Mucosa of stomach (tissue), 1 donor: ENCODE measurements around the gene LTBP1.

Experiments used
- H3K27me3 ChIP-seq: one replicate; pipeline ENCODE4 v1.7.0; 2013; ENCODE audit warnings: mild to moderate bottlenecking, low read length; ENCODE audit not compliant: control insufficient read depth, insufficient read depth
- H3K36me3 ChIP-seq: one replicate; pipeline ENCODE4 v1.7.0; 2013; ENCODE audit warnings: low read length; ENCODE audit not compliant: control insufficient read depth, insufficient read depth
- H3K4me1 ChIP-seq: one replicate; pipeline ENCODE4 v1.7.0; 2013; ENCODE audit warnings: mild to moderate bottlenecking, low read length; ENCODE audit not compliant: control insufficient read depth, insufficient read depth
- H3K4me3 ChIP-seq: one replicate; pipeline ENCODE4 v1.7.0; 2013; ENCODE audit warnings: low read length
- H3K9ac ChIP-seq: one replicate; pipeline ENCODE4 v1.7.0; 2013; ENCODE audit warnings: mild to moderate bottlenecking, low read length, moderate library complexity
- H3K9me3 ChIP-seq: one replicate; pipeline ENCODE4 v1.7.0; 2013; ENCODE audit warnings: mild to moderate bottlenecking, low read length, moderate library complexity; ENCODE audit not compliant: control insufficient read depth
- donor health status: Pancreatic carcinoma.

The LTBP1 gene

GRCh38 chr2:33212151-33212550 is 265.4 kb downstream of the LTBP1 start:
- H3K9ac ChIP-seq = no peak overlapping the region
- no peaks in the 10 kb centered on the region for H3K27me3 ChIP-seq
- no peaks in the 10 kb centered on the region for H3K36me3 ChIP-seq
- H3K9me3 ChIP-seq = no peaks in the 10 kb centered on the region
- no peak overlapping the region for H3K4me3 ChIP-seq
- H3K4me1 ChIP-seq = peaks cover 33% of the 10 kb centered on the region

DNA sequence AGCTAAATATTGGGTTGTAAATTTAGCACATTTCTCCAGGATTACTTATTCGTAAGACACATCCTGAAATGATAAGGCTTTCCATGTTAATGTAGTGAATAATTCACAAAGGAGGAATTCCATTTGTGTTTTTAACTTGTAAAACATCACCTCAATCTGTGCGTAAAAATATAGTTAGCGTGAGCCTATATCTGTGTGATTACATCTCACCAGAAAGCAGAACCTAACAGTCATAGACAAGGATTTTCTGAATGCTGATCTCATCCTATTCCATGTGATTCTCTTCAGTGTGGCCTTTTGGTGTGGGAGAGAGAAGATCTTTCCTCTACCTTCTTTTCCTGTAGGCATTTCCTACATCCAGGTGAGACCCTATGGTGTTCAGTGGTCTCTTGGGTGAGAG is 266.5 kb downstream of the LTBP1 start:
- Histone ChIP-seq H3K9me3 (no peaks in the 10 kb centered on the region), H3K36me3 (no peaks in the 10 kb centered on the region), H3K4me3 (no peak overlapping the region), H3K27me3 (no peaks in the 10 kb centered on the region), H3K9ac (no peak overlapping the region), H3K4me1 (peaks cover 33% of the 10 kb centered on the region)

GRCh38 chr2:33213648-33214047 is 266.9 kb downstream of the LTBP1 start:
- no peak overlapping the region for H3K9ac ChIP-seq
- no peak overlapping the region for H3K4me3 ChIP-seq
- H3K4me1 ChIP-seq = peaks cover 33% of the 10 kb centered on the region
- no peaks in the 10 kb centered on the region for H3K9me3 ChIP-seq
- no peaks in the 10 kb centered on the region for H3K36me3 ChIP-seq
- H3K27me3 ChIP-seq = no peaks in the 10 kb centered on the region

- Histone ChIP-seq H3K36me3 (no peaks in the 10 kb centered on the region), H3K4me1 (peaks cover 33% of the 10 kb centered on the region)
Observed at GRCh38 chr2:33214436-33214835, 267.7 kb downstream of the LTBP1 start.

DNA sequence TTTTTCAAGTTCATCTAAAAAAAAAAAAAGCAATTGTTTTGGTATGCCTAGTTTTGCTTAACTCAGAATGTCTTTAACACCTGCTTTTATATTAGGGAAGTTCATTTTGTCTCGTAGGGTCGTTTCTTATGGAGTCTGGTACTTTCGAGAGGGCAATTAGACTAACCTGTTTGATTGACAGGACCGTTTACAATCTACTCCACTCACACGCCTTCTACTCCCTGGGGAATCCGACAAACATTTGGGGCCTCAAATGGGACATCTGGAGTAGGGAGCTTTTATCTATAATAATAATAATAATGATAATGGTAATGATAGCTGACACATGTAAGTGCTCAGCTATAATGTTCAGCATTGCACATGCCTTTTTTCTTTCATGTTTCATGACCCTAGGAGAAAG is 268.1 kb downstream of the LTBP1 start:
- no peak overlapping the region for H3K9ac ChIP-seq
- H3K9me3 ChIP-seq = no peaks in the 10 kb centered on the region
- H3K4me3 ChIP-seq = no peak overlapping the region
- H3K4me1 ChIP-seq = peaks cover 29% of the 10 kb centered on the region
- H3K27me3 ChIP-seq = no peaks in the 10 kb centered on the region
- no peaks in the 10 kb centered on the region for H3K36me3 ChIP-seq

More at GRCh38 chr2:33214436-33214835, 267.7 kb downstream of the LTBP1 start:
- Histone ChIP-seq H3K27me3 (no peaks in the 10 kb centered on the region), H3K9me3 (no peaks in the 10 kb centered on the region), H3K9ac (no peak overlapping the region), H3K4me3 (no peak overlapping the region)

- Histone ChIP-seq H3K4me3 (no peak overlapping the region), H3K9me3 (no peaks in the 10 kb centered on the region), H3K36me3 (no peaks in the 10 kb centered on the region), H3K4me1 (peaks cover 26% of the 10 kb centered on the region), H3K27me3 (no peaks in the 10 kb centered on the region), H3K9ac (no peak overlapping the region)
Observed at GRCh38 chr2:33215299-33215698, 268.5 kb downstream of the LTBP1 start.

GRCh38 chr2:33215983-33216382 is 269.2 kb downstream of the LTBP1 start:
- peaks cover 22% of the 10 kb centered on the region for H3K4me1 ChIP-seq
- no peaks in the 10 kb centered on the region for H3K36me3 ChIP-seq
- no peak overlapping the region for H3K9ac ChIP-seq
- no peak overlapping the region for H3K4me3 ChIP-seq
- no peaks in the 10 kb centered on the region for H3K9me3 ChIP-seq
- no peaks in the 10 kb centered on the region for H3K27me3 ChIP-seq

GRCh38 chr2:33216508-33217182 is 269.9 kb downstream of the LTBP1 start:
- Histone ChIP-seq H3K4me3 (no peak overlapping the region), H3K4me1 (peaks cover 16% of the 10 kb centered on the region), H3K9ac (no peak overlapping the region), H3K36me3 (no peaks in the 10 kb centered on the region), H3K9me3 (no peaks in the 10 kb centered on the region), H3K27me3 (no peaks in the 10 kb centered on the region)

- H3K27me3 ChIP-seq = no peaks in the 10 kb centered on the region
- H3K9ac ChIP-seq = no peak overlapping the region
- H3K4me1 ChIP-seq = peaks cover 10% of the 10 kb centered on the region
- no peaks in the 10 kb centered on the region for H3K36me3 ChIP-seq
- H3K9me3 ChIP-seq = no peaks in the 10 kb centered on the region
- no peak overlapping the region for H3K4me3 ChIP-seq
Observed at GRCh38 chr2:33217406-33217805, 270.7 kb downstream of the LTBP1 start.

DNA sequence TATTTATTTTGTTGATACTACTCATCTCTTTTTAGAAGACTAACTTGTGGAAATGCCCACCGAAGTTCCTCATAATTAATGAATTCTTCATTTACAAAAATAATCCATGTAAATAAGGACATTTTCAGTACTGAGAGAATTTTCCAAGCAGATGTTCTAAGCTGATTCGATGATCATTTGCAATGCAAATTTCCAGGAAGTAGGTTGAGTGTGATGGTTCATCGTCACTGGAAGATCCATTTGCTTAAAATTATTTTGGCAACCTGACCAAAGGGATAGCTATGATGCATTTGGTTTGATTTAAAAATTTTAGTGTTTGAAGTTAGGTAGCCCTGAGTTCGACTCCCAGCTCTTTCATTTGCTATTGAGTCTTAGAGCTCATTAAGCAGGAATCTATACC is 272.4 kb downstream of the LTBP1 start:
- Histone ChIP-seq H3K9me3 (no peaks in the 10 kb centered on the region), H3K4me1 (peaks cover 7% of the 10 kb centered on the region), H3K36me3 (no peaks in the 10 kb centered on the region), H3K9ac (no peak overlapping the region), H3K27me3 (no peaks in the 10 kb centered on the region), H3K4me3 (no peak overlapping the region)

DNA sequence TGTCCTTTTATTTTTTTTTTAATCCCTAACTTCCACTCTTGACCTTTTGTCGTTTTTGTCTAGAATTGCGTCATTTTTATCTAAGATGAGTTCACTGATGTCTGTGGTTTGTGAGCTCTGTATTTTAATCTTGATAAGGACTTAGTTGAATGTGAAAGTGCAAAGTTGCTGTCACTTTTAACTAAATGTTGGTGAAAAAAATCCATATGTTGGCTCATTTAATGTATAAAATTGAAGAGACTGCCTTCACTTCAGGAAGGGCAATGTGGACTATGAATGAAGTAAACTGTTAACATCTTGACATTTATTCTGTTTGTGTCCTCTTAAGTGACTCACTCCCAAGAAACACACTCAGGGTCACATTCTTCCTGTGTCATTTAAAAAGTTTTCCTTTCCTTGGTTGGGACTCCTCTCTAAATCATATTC is 273.1 kb downstream of the LTBP1 start:
- Histone ChIP-seq H3K4me3 (no peak overlapping the region), H3K4me1 (no peaks in the 10 kb centered on the region), H3K9ac (no peak overlapping the region), H3K9me3 (no peaks in the 10 kb centered on the region), H3K36me3 (no peaks in the 10 kb centered on the region), H3K27me3 (no peaks in the 10 kb centered on the region)

- Histone ChIP-seq H3K27me3 (no peaks in the 10 kb centered on the region), H3K4me3 (no peak overlapping the region), H3K9me3 (no peaks in the 10 kb centered on the region), H3K4me1 (no peaks in the 10 kb centered on the region), H3K9ac (no peak overlapping the region), H3K36me3 (no peaks in the 10 kb centered on the region)
Observed at GRCh38 chr2:33220533-33220932, 273.8 kb downstream of the LTBP1 start.
